Keratinocyte (primary cell): Measurements from ENCODE around the gene MED19. TPM values are rescaled to one million over a fixed set of nuclear protein-coding genes. Genes with fewer than 3 reads are reported as not detected.

ENCODE experiments used
- DNase-seq: peaks from one replicate; pipeline ENCODE4 v3.0.0-alpha.2; 2011; ENCODE audit warnings: low read depth, missing footprints, low spot score
- FAIRE-seq: peaks from 2 replicates; lab custom pipeline; 2011; peaks lifted over from hg19 to GRCh38; lab: Jason Lieb, UNC
- H2AFZ ChIP-seq: 2 replicates; pipeline ENCODE4 v1.6.0; 2012; ENCODE audit warnings: low read length, control low read depth, inconsistent platforms; ENCODE audit not compliant: control insufficient read depth
- H3K27ac ChIP-seq: 2 replicates; pipeline ENCODE4 v1.5.1; 2011; ENCODE audit warnings: low read length; ENCODE audit not compliant: control insufficient read depth, insufficient read depth
- H3K27me3 ChIP-seq: 3 replicates; pipeline ENCODE4 v1.6.0; 2011; ENCODE audit warnings: low read length; ENCODE audit not compliant: control insufficient read depth, insufficient read depth; ENCODE audit errors: extremely low read depth
- H3K36me3 ChIP-seq, 2 experiments: 2 replicates in 1 of 2; 3 replicates in 1 of 2; pipeline ENCODE4 v1.5.1; 2011; ENCODE audit warnings: low read length in 2 of 2, mild to moderate bottlenecking in 1 of 2; ENCODE audit not compliant: control insufficient read depth in 2 of 2, insufficient read depth in 2 of 2; ENCODE audit errors: extremely low read depth in 1 of 2
- H3K4me1 ChIP-seq: 3 replicates; pipeline ENCODE4 v1.5.1; 2011; ENCODE audit warnings: low read length; ENCODE audit not compliant: control insufficient read depth, insufficient read depth; ENCODE audit errors: extremely low read depth
- H3K4me2 ChIP-seq: 3 replicates; pipeline ENCODE4 v1.6.0; 2011; ENCODE audit warnings: low read depth, low read length; ENCODE audit not compliant: control insufficient read depth, insufficient read depth; ENCODE audit errors: extremely low read depth
- H3K4me3 ChIP-seq, 3 experiments: fragments of 200-600 bp in 1 of 3; sonication (generic) in 1 of 3; 2 replicates in 2 of 3; 3 replicates in 1 of 3; pipeline ENCODE4 v1.5.1; 2011 to 2016; ENCODE audit warnings: low read length in 3 of 3, mild to moderate bottlenecking in 3 of 3, control low read depth in 2 of 3, inconsistent platforms in 1 of 3, low read depth in 1 of 3, mixed read lengths in 1 of 3, mixed run types in 1 of 3, moderate library complexity in 1 of 3; ENCODE audit not compliant: control insufficient read depth in 2 of 3, insufficient read depth in 2 of 3; ENCODE audit errors: extremely low read depth in 1 of 3
- H3K79me2 ChIP-seq: 2 replicates; pipeline ENCODE4 v1.6.0; 2012; ENCODE audit warnings: low read length; ENCODE audit not compliant: control insufficient read depth, insufficient read depth
- H3K9ac ChIP-seq: 3 replicates; pipeline ENCODE4 v1.6.0; 2011; ENCODE audit warnings: low read length; ENCODE audit not compliant: control insufficient read depth, insufficient read depth; ENCODE audit errors: extremely low read depth
- H3K9me1 ChIP-seq: 3 replicates; pipeline ENCODE4 v1.6.0; 2011; ENCODE audit warnings: low read length; ENCODE audit not compliant: control insufficient read depth, insufficient read depth; ENCODE audit errors: extremely low read depth
- H3K9me3 ChIP-seq: 2 replicates; pipeline ENCODE4 v1.5.1; 2012; ENCODE audit warnings: low read depth, low read length; ENCODE audit not compliant: control insufficient read depth
- H4K20me1 ChIP-seq: 3 replicates; pipeline ENCODE4 v1.6.0; 2011; ENCODE audit warnings: low read length; ENCODE audit not compliant: control insufficient read depth, insufficient read depth; ENCODE audit errors: extremely low read depth
- EZH2 ChIP-seq: IDR thresholded peaks from one replicate; pipeline ENCODE4 v1.6.1; 2012; ENCODE audit warnings: inconsistent platforms, mild to moderate bottlenecking, low read length, moderate library complexity
- dilution Hi-C: fragments of 300-500 bp; cut with MboI; formaldehyde crosslinking; loops from one replicate; pipeline ENCODE4 v1.7.0; 2020; ENCODE audit warnings: low sequenced_read_pairs; ENCODE audit not compliant: extremely low pct_ligation_motif_present
- polyA plus RNA-seq, 5 experiments: library from polyadenylated mRNA; depleted of rRNA in 3 of 5; stranded (reverse) in 3 of 5; stranded (forward) in 1 of 5; unstranded in 1 of 5; fragments of >200 nt; gene quantifications; 1 replicate in 1 of 5; 2 replicates in 3 of 5; 3 replicates in 1 of 5; pipeline versions ENCODE4 v1.2.1 to v1.2.3, GENCODE V29; 2011 to 2012; ENCODE audit warnings: missing spikeins in 2 of 5, low read depth in 1 of 5, low replicate concordance in 1 of 5
- small RNA-seq, 3 experiments: library from RNA; depleted of rRNA; stranded (forward); fragments of <200 nt; gene quantifications; one replicate each; pipeline ENCODE3, GENCODE V24; 2012; ENCODE audit warnings: low read depth in 3 of 3, low replicate concordance in 1 of 3; ENCODE audit not compliant: insufficient read length in 3 of 3
- TF ChIP-seq, protein P1 (sequence below), 3 experiments: IDR thresholded peaks in 1 of 3; conservative IDR thresholded peaks in 1 of 3; optimal IDR thresholded peaks in 1 of 3; 2 replicates in 2 of 3; 3 replicates in 1 of 3; pipeline versions ENCODE3 to v1.5.1; 2011; ENCODE audit warnings: low read length in 3 of 3, mild to moderate bottlenecking in 3 of 3, moderate library complexity in 2 of 3, control low read depth in 1 of 3, inconsistent platforms in 1 of 3; ENCODE audit not compliant: insufficient read depth in 2 of 3; ENCODE audit errors: extremely low read depth in 1 of 3

MED19 gene
- polyA plus RNA-seq, 1 donor (not counting 4 experiments of a cell fraction or from before 2014, with no cell fraction given): 19.3 TPM

DNA sequence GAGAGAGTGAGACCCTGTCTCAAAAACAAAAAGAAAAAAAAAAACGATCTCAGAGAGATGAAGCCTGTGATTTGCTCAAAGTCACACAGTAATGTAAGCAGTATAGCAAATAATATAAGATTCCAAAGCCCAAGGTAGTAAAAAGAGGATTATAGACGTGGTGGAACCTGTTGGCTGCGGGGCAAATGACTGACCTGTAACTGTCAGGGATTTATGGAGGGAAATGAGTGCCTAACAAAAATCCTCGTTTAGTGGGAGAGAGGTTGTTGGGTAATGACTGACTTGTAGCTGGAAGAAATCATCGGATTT, 55.2 kb downstream of the MED19 start:
- no peaks in the 10 kb centered on the region for H3K9me1 ChIP-seq
- H3K36me3 ChIP-seq: peaks cover 4 to 7% of the 10 kb centered on the region in 2 experiments
- H3K27ac ChIP-seq: peak overlapping the region; percentile 79
- no peaks in the 10 kb centered on the region for H3K9me3 ChIP-seq
- peak overlapping the region; percentile 80 for H3K9ac ChIP-seq
- H2AFZ ChIP-seq: peak overlapping the region; percentile 34
- DNase-seq (no peak), FAIRE-seq (no peak)
- no peaks in the 10 kb centered on the region for H4K20me1 ChIP-seq
- no peak for TF ChIP-seq EZH2
- TF ChIP-seq, protein P1, sequence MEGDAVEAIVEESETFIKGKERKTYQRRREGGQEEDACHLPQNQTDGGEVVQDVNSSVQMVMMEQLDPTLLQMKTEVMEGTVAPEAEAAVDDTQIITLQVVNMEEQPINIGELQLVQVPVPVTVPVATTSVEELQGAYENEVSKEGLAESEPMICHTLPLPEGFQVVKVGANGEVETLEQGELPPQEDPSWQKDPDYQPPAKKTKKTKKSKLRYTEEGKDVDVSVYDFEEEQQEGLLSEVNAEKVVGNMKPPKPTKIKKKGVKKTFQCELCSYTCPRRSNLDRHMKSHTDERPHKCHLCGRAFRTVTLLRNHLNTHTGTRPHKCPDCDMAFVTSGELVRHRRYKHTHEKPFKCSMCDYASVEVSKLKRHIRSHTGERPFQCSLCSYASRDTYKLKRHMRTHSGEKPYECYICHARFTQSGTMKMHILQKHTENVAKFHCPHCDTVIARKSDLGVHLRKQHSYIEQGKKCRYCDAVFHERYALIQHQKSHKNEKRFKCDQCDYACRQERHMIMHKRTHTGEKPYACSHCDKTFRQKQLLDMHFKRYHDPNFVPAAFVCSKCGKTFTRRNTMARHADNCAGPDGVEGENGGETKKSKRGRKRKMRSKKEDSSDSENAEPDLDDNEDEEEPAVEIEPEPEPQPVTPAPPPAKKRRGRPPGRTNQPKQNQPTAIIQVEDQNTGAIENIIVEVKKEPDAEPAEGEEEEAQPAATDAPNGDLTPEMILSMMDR (optimal IDR thresholded peaks at IDR 0.05 in 1 of 3, IDR thresholded peaks at IDR 0.05 in 1 of 3, conservative IDR thresholded peaks at IDR 0.05 in 1 of 3; ENCODE audit: extremely low read depth in 1 of 3, insufficient read depth in 2 of 3, low read length in 3 of 3): no peak
- H3K4me1 ChIP-seq: peaks cover 5% of the 10 kb centered on the region
- peak overlapping the region; percentile 68 for H3K4me2 ChIP-seq
- dilution Hi-C loops: no loop called here
- peaks cover 30% of the 10 kb centered on the region for H3K79me2 ChIP-seq
- H3K4me3 ChIP-seq: peak overlapping the region; percentile 50 to 95 (median 87)
- no peaks in the 10 kb centered on the region for H3K27me3 ChIP-seq

Small RNA genes within 50 kb of the gene (small RNA-seq; reads per million reads assigned to genes)
- gene TMX2-CTNND1: 0 reads per million in 3 experiments

Other genes starting within 250 kb of the MED19 start
- gene SLC43A1, start 196.5 kb downstream of the MED19 start, polyA plus RNA-seq: 0.45 to 0.91 TPM (median 0.75 TPM) in 3 replicates
- gene TIMM10, start 181.5 kb downstream of the MED19 start, polyA plus RNA-seq: 65.7 to 92.2 TPM (median 70.9 TPM) in 3 replicates
- gene SMTNL1, start 174.6 kb downstream of the MED19 start, polyA plus RNA-seq: not detected in 3 replicates
- gene UBE2L6, start 144.5 kb downstream of the MED19 start, polyA plus RNA-seq: 56.6 to 91.9 TPM (median 83.0 TPM) in 3 replicates
- gene SERPING1, start 114.5 kb downstream of the MED19 start, polyA plus RNA-seq: 12.8 to 21.9 TPM (median 14.4 TPM) in 3 replicates
- gene YPEL4, start 62.3 kb downstream of the MED19 start, polyA plus RNA-seq: 0.05 to 0.14 TPM in 2 of 3 replicates, not detected in the other
- gene CLP1, start 54.5 kb downstream of the MED19 start, polyA plus RNA-seq: 24.6 to 41.7 TPM (median 25.0 TPM) in 3 replicates
- gene ZDHHC5, start 44.1 kb downstream of the MED19 start, polyA plus RNA-seq: 78.8 to 94.6 TPM (median 79.3 TPM) in 3 replicates
- 92.8 to 101 TPM (median 93.6 TPM) in 3 replicates for gene TMX2, start 378 bp upstream of the MED19 start, polyA plus RNA-seq
- 59.1 to 88.2 TPM (median 76.0 TPM) in 3 replicates for gene SELENOH, start 29.3 kb upstream of the MED19 start, polyA plus RNA-seq
- gene BTBD18, start 39.6 kb upstream of the MED19 start, polyA plus RNA-seq: not detected in 3 replicates
- gene CTNND1, start 49.6 kb upstream of the MED19 start, polyA plus RNA-seq: 125 to 187 TPM (median 144 TPM) in 3 replicates